PC-3 (cell line): ENCODE measurements around the gene SCGN. TPM values are rescaled to one million over a fixed set of nuclear protein-coding genes. Genes with fewer than 3 reads are reported as not detected.
A peak's percentile ranks its signal among the peaks of the same experiment; 100 is the strongest.

Source experiments
- ATAC-seq: fragments of 200-7000 bp; cut with Tn5 transposase; 2 replicates; pipeline ENCODE4 v1.9.1; 2020; ENCODE audit warnings: mild to moderate bottlenecking, moderate library complexity
- Bru-seq: library from RNA; stranded (reverse); fragments of 400-500 nt; gene quantifications from one replicate; lab custom pipeline; 2021; lab: Mats Ljungman, UMichigan
- BruChase-seq, 2 experiments: library from RNA; stranded (reverse); fragments of 400-500 nt; gene quantifications; one replicate each; lab custom pipeline; 2021; lab: Mats Ljungman, UMichigan
- BruUV-seq: library from RNA; stranded (reverse); fragments of 400-500 nt; replicated peaks from 2 replicates; lab custom pipeline; 2021; lab: Mats Ljungman, UMichigan
- CTCF ChIA-PET: fragments of 300-600 bp; sonication (Branson Sonifier 250); formaldehyde crosslinking; loops from one replicate; lab custom pipeline; 2022; ENCODE audit warnings: antibody characterized with exemption; lab: Charles Lee
- POLR2A ChIA-PET: fragments of 300-600 bp; sonication (Branson Sonifier 250); formaldehyde crosslinking; loops from one replicate; lab custom pipeline; 2022; ENCODE audit warnings: antibody characterized with exemption; ENCODE audit not compliant: unreplicated experiment; lab: Charles Lee
- DNase-seq: peaks from one replicate; pipeline ENCODE4 v3.0.0-alpha.2; 2015
- H2AFZ ChIP-seq: fragments of 300-600 bp; sonication (generic); 2 replicates; pipeline ENCODE4 v1.6.0; 2016; ENCODE audit warnings: antibody characterized with exemption, low read length
- H3F3A ChIP-seq: fragments of 300-600 bp; sonication (generic); one replicate; pipeline ENCODE4 v1.6.0; 2017; ENCODE audit warnings: antibody characterized with exemption, low read length, control low read depth, mild to moderate bottlenecking; ENCODE audit not compliant: unreplicated experiment
- H3K27ac ChIP-seq: fragments of 300-600 bp; sonication (generic); 2 replicates; pipeline ENCODE4 v1.5.1; 2016; ENCODE audit warnings: mild to moderate bottlenecking, low read length
- H3K27me3 ChIP-seq: fragments of 300-600 bp; sonication (generic); 2 replicates; pipeline ENCODE4 v1.6.1; 2016; ENCODE audit warnings: low read length, mixed read lengths
- H3K36me3 ChIP-seq: fragments of 300-600 bp; sonication (generic); 2 replicates; pipeline ENCODE4 v1.6.1; 2016; ENCODE audit warnings: low read depth, mixed run types, low read length, mixed read lengths
- H3K4me1 ChIP-seq: fragments of 300-600 bp; sonication (generic); 2 replicates; pipeline ENCODE4 v1.5.1; 2016; ENCODE audit warnings: low read length; ENCODE audit not compliant: insufficient read depth
- H3K4me2 ChIP-seq: fragments of 300-600 bp; sonication (generic); 2 replicates; pipeline ENCODE4 v1.6.0; 2016; ENCODE audit warnings: low read length
- H3K4me3 ChIP-seq: fragments of 300-600 bp; sonication (generic); 2 replicates; pipeline ENCODE4 v1.5.1; 2016; ENCODE audit warnings: mild to moderate bottlenecking, low read length, mixed read lengths
- H3K79me2 ChIP-seq: fragments of 300-600 bp; sonication (generic); 2 replicates; pipeline ENCODE4 v1.6.1; 2017; ENCODE audit warnings: low read length, mixed read lengths
- H3K9ac ChIP-seq: fragments of 300-600 bp; sonication (generic); 2 replicates; pipeline ENCODE4 v1.6.0; 2016; ENCODE audit warnings: mild to moderate bottlenecking, low read length
- H3K9me2 ChIP-seq: fragments of 300-600 bp; sonication (generic); replicated peaks from 2 replicates; pipeline ENCODE4 v1.6.1; 2016; ENCODE audit warnings: mixed run types, low read length, mixed read lengths
- H3K9me3 ChIP-seq: fragments of 300-600 bp; sonication (generic); 2 replicates; pipeline ENCODE4 v1.6.1; 2016; ENCODE audit warnings: low read length, mixed read lengths
- H4K20me1 ChIP-seq: fragments of 300-600 bp; sonication (generic); 2 replicates; pipeline ENCODE4 v1.6.1; 2016; ENCODE audit warnings: low read length, mixed read lengths
- CTCF ChIP-seq: fragments of 300-600 bp; sonication (generic); conservative IDR thresholded peaks from 2 replicates; pipeline ENCODE4 v1.5.1; 2017; ENCODE audit warnings: antibody characterized with exemption, low read depth, mild to moderate bottlenecking, low read length
- EZH2 ChIP-seq: fragments of 300-600 bp; sonication (generic); IDR thresholded peaks from one replicate; pipeline ENCODE4 v1.6.1; 2017; ENCODE audit warnings: antibody characterized with exemption, mild to moderate bottlenecking, low read length; ENCODE audit not compliant: unreplicated experiment
- EZH2phosphoT487 ChIP-seq: fragments of 300-600 bp; sonication (generic); IDR thresholded peaks from 2 replicates; pipeline ENCODE4 v1.6.1; 2018; ENCODE audit warnings: mild to moderate bottlenecking, antibody characterized with exemption, low read length, borderline replicate concordance
- intact Hi-C: fragments of 100-400 bp; cut with micrococcal nuclease; formaldehyde crosslinking; loops from 2 replicates; pipeline ENCODE4 v1.9.0; 2023
- long read RNA-seq: library from polyadenylated mRNA; unstranded; transcript quantifications from one replicate; pipeline ENCODE4 v2.0.0, GENCODE V29; 2021; ENCODE audit not compliant: unreplicated experiment
- total RNA-seq: library from RNA; depleted of rRNA; stranded (reverse); fragments of >200 nt; gene quantifications from 2 replicates; pipeline ENCODE4 v1.2.3, GENCODE V29; 2014; rRNA removed

Gene SCGN
- total RNA-seq (not detected in 2 replicates), Bru-seq, nascent RNA (not detected), BruChase-seq, experiment 1, labeled RNA remaining after a 6-hour chase (percentile 6 among the genes with signal in this experiment), BruChase-seq, experiment 2, labeled RNA remaining after a 2-hour chase (percentile 17 among the genes with signal in this experiment)
- long read RNA-seq: 0 reads

- no peaks in the 10 kb centered on the region for H3K9me2 ChIP-seq
- H2AFZ ChIP-seq: no peak within 1 kb of the TSS
- no peak within 1 kb of the TSS for H3K4me2 ChIP-seq
- H3K9ac ChIP-seq: no peak within 1 kb of the TSS
- ATAC-seq: peak; percentile 71
- no peaks in the 10 kb centered on the region for H3K79me2 ChIP-seq
- TF ChIP-seq CTCF (no peak), EZH2 (no peak), EZH2phosphoT487 (no peak)
- ChIA-PET POLR2A (no interaction called here), CTCF (no interaction called here)
- H3K4me1 ChIP-seq: no peaks in the 10 kb centered on the region
- H4K20me1 ChIP-seq: no peaks in the 10 kb centered on the region
- intact Hi-C loops: no loop called here
- no peak within 1 kb of the TSS for H3K27ac ChIP-seq
- H3K27me3 ChIP-seq: peaks cover 67% of the 10 kb centered on the region
- no peaks in the 10 kb centered on the region for H3K9me3 ChIP-seq
- H3K36me3 ChIP-seq: no peaks in the 10 kb centered on the region
- H3F3A ChIP-seq: no peaks in the 10 kb centered on the region
- no peak within 1 kb of the TSS for H3K4me3 ChIP-seq
- BruUV-seq: no TSS peak
- DNase-seq: peak; percentile 58
These were observed at the start of gene SCGN for GRCh38 chr6:25652007-25652515. Gene SCGN, plus strand, starts transcription at chr6:25652215. Its CDS starts 189 bp downstream, at chr6:25652404.

GRCh38 chr6:25602674-25602982, 49.4 kb upstream of the SCGN start:
- H3K9ac ChIP-seq: no peak overlapping the region
- H3K27me3 ChIP-seq: no peaks in the 10 kb centered on the region
- no peak overlapping the region for H3K4me3 ChIP-seq
- H2AFZ ChIP-seq: no peak overlapping the region
- CTCF ChIA-PET: no interaction called here
- no peaks in the 10 kb centered on the region for H4K20me1 ChIP-seq
- DNase-seq (no peak), ATAC-seq (no peak)
- no peak overlapping the region for H3K4me2 ChIP-seq
- no peaks in the 10 kb centered on the region for H3K9me2 ChIP-seq
- intact Hi-C loops: loop anchor here (1.0 to 5.0 kb wide), 6 partner anchors 45 to 746 kb away; no protein-coding TSS in a partner anchor
- no peak for TF ChIP-seq EZH2phosphoT487
- TF ChIP-seq EZH2: no peak
- no peak for TF ChIP-seq CTCF
- no peaks in the 10 kb centered on the region for H3K79me2 ChIP-seq
- no peaks in the 10 kb centered on the region for H3F3A ChIP-seq
- H3K4me1 ChIP-seq: peaks cover 7% of the 10 kb centered on the region; the same call in 1 of the 2 replicates
- POLR2A ChIA-PET: no interaction called here
- no peak overlapping the region for H3K27ac ChIP-seq
- no peaks in the 10 kb centered on the region for H3K36me3 ChIP-seq
- no TSS peak for BruUV-seq
- H3K9me3 ChIP-seq: no peaks in the 10 kb centered on the region

- CTCF ChIA-PET: no interaction called here
- POLR2A ChIA-PET: no interaction called here
These were observed 48.8 kb upstream of the SCGN start for GRCh38 chr6:25603251-25603650.

More at GRCh38 chr6:25603251-25603650, 48.8 kb upstream of the SCGN start:
- peaks cover 7% of the 10 kb centered on the region; the same call in 1 of the 2 replicates for H3K4me1 ChIP-seq
- TF ChIP-seq EZH2phosphoT487: no peak
- no peak for TF ChIP-seq EZH2
- no peak for TF ChIP-seq CTCF
- DNase-seq (no peak), ATAC-seq (no peak)
- no peak overlapping the region for H2AFZ ChIP-seq
- no peak overlapping the region for H3K4me2 ChIP-seq
- no peaks in the 10 kb centered on the region for H3K79me2 ChIP-seq
- H3K9ac ChIP-seq: no peak overlapping the region
- no peaks in the 10 kb centered on the region for H3K27me3 ChIP-seq
- H3K4me3 ChIP-seq: no peak overlapping the region
- H3K9me2 ChIP-seq: no peaks in the 10 kb centered on the region
- BruUV-seq: no TSS peak
- no peaks in the 10 kb centered on the region for H3K36me3 ChIP-seq
- no peak overlapping the region for H3K27ac ChIP-seq
- intact Hi-C loops: loop anchor here (2.0 to 5.0 kb wide), 4 partner anchors 46 to 746 kb away; no protein-coding TSS in a partner anchor
- H3K9me3 ChIP-seq: no peaks in the 10 kb centered on the region
- no peaks in the 10 kb centered on the region for H4K20me1 ChIP-seq
- no peaks in the 10 kb centered on the region for H3F3A ChIP-seq
